COLO668 (cell line): ENCODE results near the gene PBX1.

Experiments used
- DNase-seq: peaks from one replicate; lab custom pipeline; 2025; ENCODE audit not compliant: unreplicated experiment; lab: John Stamatoyannopoulos, UW

The PBX1 gene

GRCh38 chr1:164748253-164748899 lies 189.4 kb downstream of the PBX1 start:
- DNase-seq = no peak

DNA sequence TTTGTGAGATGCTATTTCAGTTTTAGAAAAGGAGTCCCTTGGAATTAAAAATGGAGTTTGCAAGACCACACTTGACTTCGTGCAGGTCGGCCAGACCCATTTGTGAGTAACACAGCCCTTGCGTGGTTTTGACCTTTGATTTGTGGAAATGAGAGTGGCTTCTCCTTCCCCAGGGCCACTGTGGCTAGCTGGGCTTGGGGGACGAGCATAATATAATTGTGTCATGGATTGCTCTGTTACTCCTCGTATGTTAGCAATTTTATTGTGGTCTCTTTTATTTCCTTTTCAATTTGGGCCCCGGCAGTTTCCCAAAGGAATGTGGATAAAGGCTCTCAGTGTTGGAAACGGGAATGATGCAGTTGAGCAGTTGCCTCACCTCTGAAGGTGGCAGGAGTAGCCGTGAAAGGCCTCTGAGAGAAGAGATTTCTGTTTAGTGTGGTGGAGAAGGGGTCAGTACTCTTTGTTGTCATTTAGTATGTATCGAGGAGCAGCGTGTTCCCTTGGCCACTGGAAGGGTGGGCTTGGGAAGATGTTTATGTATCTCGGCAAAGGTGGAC lies 194.6 kb downstream of the PBX1 start:
- no peak for DNase-seq

DNA sequence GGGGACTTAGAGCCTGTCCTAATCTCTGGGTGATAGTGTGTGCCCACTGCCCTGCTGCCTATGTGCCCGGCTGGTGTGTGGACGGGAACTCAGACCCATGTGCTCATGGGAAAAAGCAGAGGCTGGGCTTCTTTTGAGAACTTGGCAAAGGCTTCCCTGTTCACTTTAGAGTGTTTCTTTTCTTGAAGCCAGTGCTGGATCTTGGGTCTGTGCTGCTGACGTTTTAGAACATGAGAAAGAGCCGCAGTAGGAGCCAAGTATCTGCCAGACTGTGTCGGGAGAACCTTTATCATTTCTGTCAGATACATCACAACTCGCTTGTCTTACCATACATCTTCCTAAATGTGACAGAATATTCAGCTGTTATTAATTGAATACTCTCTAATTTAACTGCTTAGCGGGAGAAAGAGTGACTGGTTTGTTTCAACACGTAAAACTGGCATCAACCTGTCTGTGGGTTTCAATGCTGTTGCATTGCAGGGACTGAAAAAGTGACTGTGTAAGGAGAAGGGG lies 195.2 kb downstream of the PBX1 start:
- no peak for DNase-seq

- DNase-seq = no peak
These were observed 196.7 kb downstream of the PBX1 start for GRCh38 chr1:164755690-164756089.

DNA sequence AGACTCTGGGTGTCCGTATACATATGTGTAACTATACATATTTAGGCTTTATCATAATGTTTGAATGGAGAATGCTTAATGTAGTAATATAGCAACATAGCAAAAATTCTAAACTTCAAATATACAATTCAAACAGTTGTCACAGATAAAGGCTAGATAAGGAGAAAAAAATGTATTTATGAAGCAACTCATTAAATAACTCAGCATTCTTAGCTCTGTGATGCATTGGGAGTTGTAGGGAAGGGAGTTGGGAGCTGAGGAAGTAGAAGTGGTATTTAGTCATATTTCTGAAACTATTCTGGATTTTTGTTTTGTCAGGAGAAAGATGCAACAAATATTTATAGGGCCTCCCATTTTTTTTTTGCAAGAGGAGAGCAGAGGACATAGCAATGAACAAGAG lies 197.8 kb downstream of the PBX1 start:
- DNase-seq = no peak

DNA sequence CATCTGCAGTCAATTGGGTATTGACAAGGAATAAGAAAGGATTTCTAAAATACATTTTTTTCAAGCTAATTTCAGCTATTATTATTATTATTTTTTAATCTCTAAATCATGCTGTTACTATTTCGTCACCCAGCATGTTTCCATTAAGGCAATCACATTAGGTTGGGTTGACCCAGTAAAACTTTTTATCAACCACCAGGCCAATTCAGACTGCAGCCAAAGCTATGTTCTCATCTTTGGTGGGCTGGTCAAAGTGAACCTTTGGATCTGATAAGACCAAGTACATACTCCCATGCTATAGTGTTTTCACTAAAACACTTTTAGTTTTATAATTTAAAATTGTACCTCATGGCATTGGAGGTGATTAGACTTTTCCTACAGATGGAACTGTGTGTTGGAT lies 198.6 kb downstream of the PBX1 start:
- DNase-seq = no peak

DNA sequence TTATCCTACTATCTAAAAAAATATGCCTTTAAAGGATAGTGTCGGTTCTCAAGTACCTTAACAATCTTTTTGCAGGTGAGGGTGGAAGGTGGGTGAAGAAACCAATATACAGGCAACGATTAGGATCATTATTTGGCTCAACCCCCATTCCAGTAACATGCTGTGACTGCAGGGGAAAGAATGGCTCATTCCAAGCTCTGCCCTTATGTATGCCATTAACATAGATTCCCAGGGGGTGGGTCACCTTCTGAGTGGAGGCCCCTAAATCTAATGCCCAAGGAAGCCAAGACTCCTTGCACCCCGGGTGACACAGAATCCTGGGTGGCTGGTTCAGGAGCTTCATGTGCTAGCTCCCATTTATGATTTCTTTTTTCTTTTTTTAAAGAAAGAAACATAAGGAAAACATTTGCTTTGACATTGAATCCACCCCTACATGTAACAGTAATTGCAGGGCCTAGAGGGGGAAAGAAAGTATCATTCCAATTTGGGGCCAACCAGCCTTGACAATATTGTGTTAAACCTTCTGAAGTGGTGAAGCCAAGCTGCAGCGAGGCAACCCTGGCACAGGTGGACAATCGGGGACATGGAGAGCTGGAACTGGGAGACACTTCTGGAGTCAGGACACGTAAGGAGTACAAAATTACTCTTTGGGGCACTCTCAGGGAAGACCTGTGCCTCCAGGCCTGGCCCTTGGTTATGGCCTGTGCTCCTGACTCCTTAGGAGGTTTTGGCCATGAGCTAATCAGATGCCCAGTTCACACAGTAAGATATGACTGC lies 200.3 kb downstream of the PBX1 start:
- no peak for DNase-seq

DNA sequence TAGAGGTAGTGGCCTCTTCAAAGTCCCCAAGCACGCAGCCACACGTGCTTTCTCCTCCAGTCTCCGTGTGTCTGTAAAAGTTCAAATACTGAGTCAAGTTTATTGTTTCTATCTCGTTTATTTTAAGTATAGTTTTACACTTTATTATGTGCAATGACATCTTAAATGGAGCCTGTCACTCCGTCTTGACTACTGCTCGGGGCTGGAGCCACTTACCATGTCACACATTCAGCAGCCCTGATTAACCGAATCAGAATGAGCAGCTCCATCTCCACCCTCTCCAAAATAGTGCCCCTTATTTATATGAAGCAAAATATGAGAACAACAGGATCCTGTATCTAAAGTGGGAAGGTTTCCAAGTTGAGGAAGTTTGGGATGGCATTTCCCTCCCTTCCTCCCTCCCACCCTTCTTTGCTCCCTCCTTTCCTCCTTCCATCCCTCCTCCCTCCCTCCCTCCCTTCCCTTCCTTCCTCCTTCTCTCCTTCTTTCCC lies 201.0 kb downstream of the PBX1 start:
- no peak for DNase-seq

GRCh38 chr1:164760569-164760968 lies 201.6 kb downstream of the PBX1 start:
- no peak for DNase-seq

DNA sequence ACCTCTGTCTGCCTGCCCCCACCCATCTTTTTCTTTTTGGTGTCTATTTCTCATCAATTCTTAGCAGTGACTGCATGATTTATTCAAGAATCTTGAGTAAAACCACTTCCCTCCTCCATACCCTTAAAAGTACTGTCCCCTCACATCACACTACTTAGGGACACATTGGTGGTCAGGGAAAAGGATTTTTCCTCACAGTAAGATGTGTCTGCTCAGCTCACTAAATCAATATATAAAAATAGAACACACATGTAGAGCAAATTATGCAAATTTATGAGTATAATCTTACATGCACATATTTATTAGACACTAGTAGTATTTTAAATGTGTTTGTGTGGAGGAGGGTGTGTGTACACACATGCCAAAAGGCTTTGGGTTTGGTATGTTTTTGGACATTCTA lies 202.0 kb downstream of the PBX1 start:
- DNase-seq = no peak

- no peak for DNase-seq
These were observed 204.1 kb downstream of the PBX1 start for GRCh38 chr1:164763098-164763497.

DNA sequence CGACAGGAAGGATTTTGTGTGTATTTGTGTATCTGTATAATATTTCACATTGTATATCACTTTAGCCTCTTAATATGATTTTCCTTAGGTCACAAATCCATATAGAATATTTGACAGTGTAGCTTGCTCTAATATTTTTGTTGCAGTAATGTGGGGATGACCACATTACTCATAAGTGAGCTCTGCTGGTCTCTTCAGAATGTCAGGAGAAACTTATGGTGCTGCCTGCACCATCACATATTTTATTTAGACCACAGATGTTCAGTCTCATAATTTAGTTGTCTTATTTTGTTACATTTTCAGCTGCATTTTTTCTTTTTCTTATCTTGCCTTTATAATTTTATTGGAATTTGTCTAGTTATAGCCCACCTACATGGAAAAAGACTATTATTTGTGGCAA lies 205.3 kb downstream of the PBX1 start:
- no peak for DNase-seq

- no peak for DNase-seq
These were observed 206.6 kb downstream of the PBX1 start for GRCh38 chr1:164765557-164765956.

GRCh38 chr1:164765992-164766720 lies 207.2 kb downstream of the PBX1 start:
- no peak for DNase-seq

DNA sequence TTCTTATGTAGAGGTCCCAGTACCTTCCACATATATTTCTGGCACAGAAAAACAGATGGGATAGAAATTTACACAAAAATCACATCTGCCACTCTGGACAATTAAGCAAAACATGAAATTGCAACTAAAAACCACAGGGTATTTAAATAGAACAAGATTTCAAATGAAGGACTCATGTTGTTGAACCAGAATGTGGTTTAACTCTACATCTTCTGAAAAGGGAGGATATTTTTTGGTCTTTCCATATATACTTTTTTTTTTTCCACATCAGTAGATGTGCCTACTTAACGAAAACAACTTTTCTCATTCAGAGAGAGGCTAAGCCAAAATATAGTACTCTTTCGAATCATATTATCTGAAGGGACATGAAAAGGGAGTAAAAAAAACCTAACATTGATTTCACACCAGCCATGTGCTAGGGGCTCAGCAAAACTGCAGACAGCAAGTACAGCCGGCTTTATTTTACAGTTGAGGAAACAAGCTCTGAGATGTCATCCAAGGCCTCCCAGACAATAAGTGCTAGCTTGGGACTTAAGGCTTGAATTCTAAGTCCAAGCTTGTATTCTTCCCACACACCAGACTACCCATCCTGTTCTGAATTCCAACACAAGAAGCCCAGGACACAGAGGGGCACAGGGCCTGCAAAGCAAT lies 208.9 kb downstream of the PBX1 start:
- DNase-seq = no peak

DNA sequence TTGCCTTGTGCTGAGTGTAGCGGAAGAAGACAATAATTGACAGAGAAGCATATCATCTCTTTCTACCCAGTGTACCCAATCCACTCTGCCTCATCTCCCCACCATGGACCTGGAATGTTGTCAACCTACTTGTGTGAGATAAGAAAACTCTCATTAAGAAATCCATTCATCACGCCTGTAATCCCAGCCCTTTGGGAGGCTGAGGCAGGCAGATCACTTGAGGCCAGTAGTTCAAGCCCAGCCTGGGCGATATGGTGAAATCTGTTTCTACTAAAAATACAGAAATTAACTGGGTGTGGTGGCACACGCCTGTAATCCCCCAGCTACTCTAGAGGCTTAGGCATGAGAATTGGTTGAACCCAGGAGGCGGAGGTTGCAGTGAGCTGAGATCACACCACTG lies 209.6 kb downstream of the PBX1 start:
- DNase-seq = no peak

- no peak for DNase-seq
These were observed 210.6 kb downstream of the PBX1 start for GRCh38 chr1:164769486-164770130.

DNA sequence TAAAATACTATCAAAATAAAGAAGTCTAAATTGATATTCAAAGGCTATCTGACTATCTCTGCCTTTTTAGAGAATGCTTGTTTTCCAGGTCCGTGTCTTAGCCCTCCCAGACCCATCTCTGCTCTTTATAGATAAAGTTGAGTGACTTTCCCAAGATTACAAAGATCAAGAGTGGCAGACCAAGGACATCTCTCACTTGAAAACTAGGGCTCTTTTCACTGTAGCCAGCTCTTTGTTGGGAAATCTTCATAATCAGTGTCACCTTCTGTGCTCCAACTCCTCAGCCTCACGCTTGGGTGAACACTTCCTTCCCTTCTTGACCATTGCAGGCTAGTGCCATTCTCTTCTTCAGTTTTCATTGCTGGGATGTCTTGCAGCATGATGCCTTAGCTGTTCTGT lies 211.1 kb downstream of the PBX1 start:
- DNase-seq = no peak

- DNase-seq = no peak
These were observed 212.1 kb downstream of the PBX1 start for GRCh38 chr1:164771041-164771618.
